HepG2 (cell line): ENCODE measurements around the gene AGAP1. TPM values are rescaled to one million over a fixed set of nuclear protein-coding genes. Genes with fewer than 3 reads are reported as not detected.

Experiments used
- ATAC-seq: fragments of 200-7000 bp; cut with Tn5 transposase; 3 replicates; pipeline ENCODE4 v1.9.1; 2020; ENCODE audit warnings: mild to moderate bottlenecking, moderate library complexity
- BruUV-seq: library from RNA; stranded (reverse); fragments of 400-500 nt; replicated peaks from 2 replicates; lab custom pipeline; 2021; lab: Mats Ljungman, UMichigan
- CTCF ChIA-PET: fragments of 300-600 bp; formaldehyde crosslinking; extraction: SDS; loops from one replicate; lab custom pipeline; 2021; ENCODE audit warnings: low total read pairs, inconsistent platforms, low intra/inter-chr PET ratio; lab: Yijun Ruan, JAX
- POLR2A ChIA-PET: fragments of 350-600 bp; sonication (Branson Sonifier 250); formaldehyde crosslinking; loops from one replicate; lab custom pipeline; 2020; ENCODE audit warnings: antibody characterized with exemption, inconsistent platforms; lab: Yijun Ruan, JAX
- DNase-seq: peaks from one replicate; pipeline ENCODE4 v3.0.0-alpha.2; 2015; ENCODE audit warnings: low spot score
- FAIRE-seq: peaks from 3 replicates; lab custom pipeline; 2011; peaks lifted over from hg19 to GRCh38; lab: Jason Lieb, UNC
- H2AFZ ChIP-seq: one replicate; pipeline ENCODE4 v1.6.1; 2011; ENCODE audit warnings: low read length, inconsistent platforms
- H3K27ac ChIP-seq: fragments of 300-600 bp; 3 replicates; pipeline ENCODE4 v1.8.0; 2011; ENCODE audit warnings: mixed run types, mild to moderate bottlenecking, mixed read lengths, low read length, inconsistent platforms; ENCODE audit not compliant: insufficient read depth; ENCODE audit errors: extremely low read length
- H3K27me3 ChIP-seq, 2 experiments: fragments of 200-600 bp in 1 of 2; 2 replicates in 1 of 2; 3 replicates in 1 of 2; pipeline versions ENCODE4 v1.6.0 to v1.8.0; 2011; ENCODE audit warnings: low read length in 2 of 2, mild to moderate bottlenecking in 2 of 2, moderate library complexity in 2 of 2, inconsistent platforms in 1 of 2; ENCODE audit not compliant: insufficient read depth in 2 of 2, control insufficient read depth in 1 of 2
- H3K36me3 ChIP-seq, 2 experiments: fragments of 200-600 bp in 1 of 2; replicated peaks in 1 of 2; 2 replicates in 1 of 2; 3 replicates in 1 of 2; pipeline versions ENCODE4 v1.5.1 to v1.8.0; 2011; ENCODE audit warnings: low read length in 2 of 2, inconsistent platforms in 1 of 2; ENCODE audit not compliant: insufficient read depth in 2 of 2, control insufficient read depth in 1 of 2
- H3K4me1 ChIP-seq: 2 replicates; pipeline ENCODE4 v1.5.1; 2012; ENCODE audit warnings: low read length, inconsistent platforms; ENCODE audit not compliant: insufficient read depth
- H3K4me2 ChIP-seq: 2 replicates; pipeline ENCODE4 v1.6.0; 2011; ENCODE audit warnings: low read depth, low read length, inconsistent platforms
- H3K4me3 ChIP-seq, 3 experiments: fragments of 200-600 bp in 1 of 3; sonication (generic), shearing (Covaris generic) in 1 of 3; replicated peaks in 1 of 3; 2 replicates each; pipeline ENCODE4 v1.5.1; 2011 to 2016; ENCODE audit warnings: low read length in 3 of 3, inconsistent platforms in 2 of 3, low read depth in 2 of 3, mild to moderate bottlenecking in 2 of 3, control low read depth in 1 of 3, mixed read lengths in 1 of 3; ENCODE audit not compliant: insufficient read depth in 1 of 3
- H3K79me2 ChIP-seq: one replicate; pipeline ENCODE4 v1.6.1; 2011; ENCODE audit warnings: low read length, inconsistent platforms; ENCODE audit not compliant: insufficient read depth
- H3K9ac ChIP-seq: 2 replicates; pipeline ENCODE4 v1.6.0; 2011; ENCODE audit warnings: mild to moderate bottlenecking, low read depth, low read length, inconsistent platforms; ENCODE audit not compliant: insufficient read depth
- H3K9me3 ChIP-seq: 2 replicates; pipeline ENCODE4 v1.5.1; 2012; ENCODE audit warnings: mild to moderate bottlenecking, low read length
- H4K20me1 ChIP-seq: 2 replicates; pipeline ENCODE4 v1.6.0; 2011; ENCODE audit warnings: inconsistent platforms, mild to moderate bottlenecking, low read length, moderate library complexity; ENCODE audit not compliant: insufficient read depth
- NR1H2 ChIP-seq: sonication (generic); formaldehyde crosslinking; IDR thresholded peaks from 2 replicates; pipeline ENCODE4 v1.8.1; 2022; ENCODE audit warnings: low read depth, missing genetic modification reagents, borderline replicate concordance
- RBFOX2 ChIP-seq: fragments of 200-400 bp; formaldehyde crosslinking; IDR thresholded peaks from 2 replicates; pipeline ENCODE4 v1.6.1; 2017; ENCODE audit warnings: low read depth, mild to moderate bottlenecking, low read length
- SKI ChIP-seq: fragments of 450-650 bp; IDR thresholded peaks from one replicate; pipeline ENCODE4 v1.6.1; 2018; ENCODE audit warnings: mild to moderate bottlenecking; ENCODE audit not compliant: partially characterized antibody
- ZNF235 ChIP-seq: sonication (generic); formaldehyde crosslinking; IDR thresholded peaks from 2 replicates; pipeline ENCODE4 v1.8.1; 2023; ENCODE audit warnings: mild to moderate bottlenecking, missing genetic modification reagents, borderline replicate concordance
- ZNF749 ChIP-seq: sonication (generic); formaldehyde crosslinking; IDR thresholded peaks from 2 replicates; pipeline ENCODE4 v1.8.0; 2022; ENCODE audit warnings: mild to moderate bottlenecking, missing genetic modification reagents, moderate library complexity, borderline replicate concordance
- ZNF773 ChIP-seq: sonication (generic); formaldehyde crosslinking; IDR thresholded peaks from 2 replicates; pipeline ENCODE4 v1.4.0; 2020; ENCODE audit warnings: missing genetic modification reagents, borderline replicate concordance
- WGBS: methylation state at CpG from one replicate; pipeline ENCODE4 v1.1.6; 2017; ENCODE audit warnings: low lambda C conversion rate; 5-methylcytosine and 5-hydroxymethylcytosine counted together
- in situ Hi-C: cut with HindIII; loops from 2 replicates; pipeline ENCODE4 v1.10.0; 2017; ENCODE audit warnings: low pct_unique_long_range_greater_than_20kb; ENCODE audit not compliant: extremely low pct_ligation_motif_present
- intact Hi-C: fragments of 100-400 bp; cut with micrococcal nuclease; formaldehyde crosslinking; loops from one replicate; pipeline ENCODE4 v1.10.0; 2022; ENCODE audit not compliant: unreplicated experiment
- polyA plus RNA-seq, 8 experiments: library from polyadenylated mRNA; depleted of rRNA in 3 of 8; stranded (reverse) in 7 of 8; unstranded in 1 of 8; fragments of >200 nt; fragmentation: Illumina TruSeq in 4 of 8; extraction: Trizol in 4 of 8; gene quantifications; 2 replicates each; pipeline versions ENCODE4 v1.2.1 to v1.2.3, GENCODE V29; 2011 to 2016; ENCODE audit warnings: low read depth in 4 of 8, missing spikeins in 1 of 8, mixed read lengths in 1 of 8; ENCODE audit not compliant: insufficient read depth in 1 of 8
- total RNA-seq, 5 experiments: library from RNA; depleted of rRNA; stranded (reverse); fragments of >200 nt; fragmentation: Illumina TruSeq; extraction: Trizol; gene quantifications; 2 replicates each; pipeline ENCODE4 v1.2.3, GENCODE V29; 2016; ENCODE audit warnings: low read depth in 1 of 5
- TF ChIP-seq, protein P1 (sequence below): sonication (generic); formaldehyde crosslinking; IDR thresholded peaks from 2 replicates; pipeline ENCODE4 v1.5.0; 2020; ENCODE audit warnings: mild to moderate bottlenecking, missing genetic modification reagents
- TF ChIP-seq, protein P2 (sequence below): sonication (generic); formaldehyde crosslinking; IDR thresholded peaks from 2 replicates; pipeline ENCODE4 v1.4.0; 2020; ENCODE audit warnings: missing genetic modification reagents

AGAP1 gene
- total and polyA plus RNA-seq, 2 of the 13 experiments (the other 11 are each of a cell fraction or from before 2014, with no cell fraction given): 21.2 to 32.7 TPM

GRCh38 chr2:235575431-235575830 lies 81.6 kb downstream of the AGAP1 start:
- no peak overlapping the region for H2AFZ ChIP-seq
- H3K4me1 ChIP-seq: peaks cover 53% of the 10 kb centered on the region
- H3K27ac ChIP-seq: no peak overlapping the region
- intact Hi-C loops (loop anchor here (5.0 kb wide), 1 partner anchor 33 kb away; no protein-coding TSS in a partner anchor), in situ Hi-C loops (no loop called here)
- H3K4me2 ChIP-seq: no peak overlapping the region
- no TSS peak for BruUV-seq
- ATAC-seq (no peak), DNase-seq (no peak), FAIRE-seq (no peak)
- H3K79me2 ChIP-seq: peaks cover 67% of the 10 kb centered on the region
- H3K9ac ChIP-seq: no peak overlapping the region
- no peaks in the 10 kb centered on the region for H3K36me3 ChIP-seq
- ChIA-PET POLR2A (no interaction called here), CTCF (no interaction called here)
- TF ChIP-seq ZNF235 (CRISPR knock-in tag) (no peak), NR1H2 (CRISPR knock-in tag) (no peak), SKI (no peak), ZNF773 (CRISPR knock-in tag) (no peak), RBFOX2 (no peak), ZNF749 (no peak)
- TF ChIP-seq, protein P1, sequence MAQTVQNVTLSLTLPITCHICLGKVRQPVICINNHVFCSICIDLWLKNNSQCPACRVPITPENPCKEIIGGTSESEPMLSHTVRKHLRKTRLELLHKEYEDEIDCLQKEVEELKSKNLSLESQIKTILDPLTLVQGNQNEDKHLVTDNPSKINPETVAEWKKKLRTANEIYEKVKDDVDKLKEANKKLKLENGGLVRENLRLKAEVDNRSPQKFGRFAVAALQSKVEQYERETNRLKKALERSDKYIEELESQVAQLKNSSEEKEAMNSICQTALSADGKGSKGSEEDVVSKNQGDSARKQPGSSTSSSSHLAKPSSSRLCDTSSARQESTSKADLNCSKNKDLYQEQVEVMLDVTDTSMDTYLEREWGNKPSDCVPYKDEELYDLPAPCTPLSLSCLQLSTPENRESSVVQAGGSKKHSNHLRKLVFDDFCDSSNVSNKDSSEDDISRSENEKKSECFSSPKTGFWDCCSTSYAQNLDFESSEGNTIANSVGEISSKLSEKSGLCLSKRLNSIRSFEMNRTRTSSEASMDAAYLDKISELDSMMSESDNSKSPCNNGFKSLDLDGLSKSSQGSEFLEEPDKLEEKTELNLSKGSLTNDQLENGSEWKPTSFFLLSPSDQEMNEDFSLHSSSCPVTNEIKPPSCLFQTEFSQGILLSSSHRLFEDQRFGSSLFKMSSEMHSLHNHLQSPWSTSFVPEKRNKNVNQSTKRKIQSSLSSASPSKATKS (CRISPR knock-in tag): no peak
- TF ChIP-seq, protein P2, sequence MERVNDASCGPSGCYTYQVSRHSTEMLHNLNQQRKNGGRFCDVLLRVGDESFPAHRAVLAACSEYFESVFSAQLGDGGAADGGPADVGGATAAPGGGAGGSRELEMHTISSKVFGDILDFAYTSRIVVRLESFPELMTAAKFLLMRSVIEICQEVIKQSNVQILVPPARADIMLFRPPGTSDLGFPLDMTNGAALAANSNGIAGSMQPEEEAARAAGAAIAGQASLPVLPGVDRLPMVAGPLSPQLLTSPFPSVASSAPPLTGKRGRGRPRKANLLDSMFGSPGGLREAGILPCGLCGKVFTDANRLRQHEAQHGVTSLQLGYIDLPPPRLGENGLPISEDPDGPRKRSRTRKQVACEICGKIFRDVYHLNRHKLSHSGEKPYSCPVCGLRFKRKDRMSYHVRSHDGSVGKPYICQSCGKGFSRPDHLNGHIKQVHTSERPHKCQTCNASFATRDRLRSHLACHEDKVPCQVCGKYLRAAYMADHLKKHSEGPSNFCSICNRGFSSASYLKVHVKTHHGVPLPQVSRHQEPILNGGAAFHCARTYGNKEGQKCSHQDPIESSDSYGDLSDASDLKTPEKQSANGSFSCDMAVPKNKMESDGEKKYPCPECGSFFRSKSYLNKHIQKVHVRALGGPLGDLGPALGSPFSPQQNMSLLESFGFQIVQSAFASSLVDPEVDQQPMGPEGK (CRISPR knock-in tag): no peak
- H3K4me3 ChIP-seq: no peak overlapping the region
- H3K9me3 ChIP-seq: no peaks in the 10 kb centered on the region
- peaks cover 22% of the 10 kb centered on the region for H4K20me1 ChIP-seq
- no peaks in the 10 kb centered on the region for H3K27me3 ChIP-seq
- 85% methylated on average over 8 of the region's 8 CpGs for WGBS
